Measurements from ENCODE around the gene SPON1.
"Not testable (repeated sequence)": the region's sequence is repeated elsewhere in the genome, so short reads cannot be mapped to it uniquely, and the experiment has no call there.

Gene SPON1

GRCh38 chr11:13986695-13987094 is 24.2 kb downstream of the SPON1 start:
- not testable (repeated sequence) for H3K9ac ChIP-seq (ENCODE audit: low read length); H3K4me1 ChIP-seq (ENCODE audit: control insufficient read depth, low read depth, low read length); H3K9me3 ChIP-seq (ENCODE audit: control insufficient read depth, low read depth, low read length); H3K36me3 ChIP-seq (ENCODE audit: control insufficient read depth, low read depth, low read length); H3K27ac ChIP-seq (ENCODE audit: low read length); H3K4me3 ChIP-seq (ENCODE audit: low read length); H3K27me3 ChIP-seq (ENCODE audit: control insufficient read depth, insufficient read depth, low read length)

GRCh38 chr11:13992158-13992856 is 29.8 kb downstream of the SPON1 start:
- not testable (repeated sequence) for H3K27ac ChIP-seq (ENCODE audit: low read length); H3K9ac ChIP-seq (ENCODE audit: low read length); H3K4me3 ChIP-seq (ENCODE audit: low read length); H3K9me3 ChIP-seq (ENCODE audit: control insufficient read depth, low read depth, low read length); H3K36me3 ChIP-seq (ENCODE audit: control insufficient read depth, low read depth, low read length); H3K27me3 ChIP-seq (ENCODE audit: control insufficient read depth, insufficient read depth, low read length); H3K4me1 ChIP-seq (ENCODE audit: control insufficient read depth, low read depth, low read length)

GRCh38 chr11:13993096-13993765 is 30.7 kb downstream of the SPON1 start:
- Histone ChIP-seq H3K27ac (ENCODE audit: low read length) (no peak overlapping the region), H3K4me3 (ENCODE audit: low read length) (no peak overlapping the region), H3K4me1 (ENCODE audit: control insufficient read depth, low read depth, low read length) (no peaks in the 10 kb centered on the region), H3K27me3 (ENCODE audit: control insufficient read depth, insufficient read depth, low read length) (no peaks in the 10 kb centered on the region), H3K9me3 (ENCODE audit: control insufficient read depth, low read depth, low read length) (no peaks in the 10 kb centered on the region), H3K9ac (ENCODE audit: low read length) (no peak overlapping the region), H3K36me3 (ENCODE audit: control insufficient read depth, low read depth, low read length) (no peaks in the 10 kb centered on the region)

GRCh38 chr11:13997881-13998280 is 35.4 kb downstream of the SPON1 start:
- H3K27me3 ChIP-seq (ENCODE audit: control insufficient read depth, insufficient read depth, low read length): no peaks in the 10 kb centered on the region

GRCh38 chr11:13999704-14000103 is 37.2 kb downstream of the SPON1 start:
- peaks cover 6% of the 10 kb centered on the region for H3K9me3 ChIP-seq (ENCODE audit: control insufficient read depth, low read depth, low read length)
- no peaks in the 10 kb centered on the region for H3K27me3 ChIP-seq (ENCODE audit: control insufficient read depth, insufficient read depth, low read length)
- H3K36me3 ChIP-seq (ENCODE audit: control insufficient read depth, low read depth, low read length): no peaks in the 10 kb centered on the region
- no peaks in the 10 kb centered on the region for H3K4me1 ChIP-seq (ENCODE audit: control insufficient read depth, low read depth, low read length)
- H3K4me3 ChIP-seq (ENCODE audit: low read length): no peak overlapping the region
- no peak overlapping the region for H3K9ac ChIP-seq (ENCODE audit: low read length)
- H3K27ac ChIP-seq (ENCODE audit: low read length): no peak overlapping the region

More at GRCh38 chr11:13997881-13998280, 35.4 kb downstream of the SPON1 start:
- Histone ChIP-seq H3K4me3 (ENCODE audit: low read length) (no peak overlapping the region), H3K36me3 (ENCODE audit: control insufficient read depth, low read depth, low read length) (no peaks in the 10 kb centered on the region), H3K27ac (ENCODE audit: low read length) (no peak overlapping the region), H3K4me1 (ENCODE audit: control insufficient read depth, low read depth, low read length) (no peaks in the 10 kb centered on the region), H3K9me3 (ENCODE audit: control insufficient read depth, low read depth, low read length) (peaks cover 6% of the 10 kb centered on the region), H3K9ac (ENCODE audit: low read length) (no peak overlapping the region)

GRCh38 chr11:14001597-14001996 is 39.1 kb downstream of the SPON1 start:
- no peak overlapping the region for H3K4me3 ChIP-seq (ENCODE audit: low read length)
- H3K36me3 ChIP-seq (ENCODE audit: control insufficient read depth, low read depth, low read length): no peaks in the 10 kb centered on the region
- H3K27ac ChIP-seq (ENCODE audit: low read length): no peak overlapping the region
- H3K9ac ChIP-seq (ENCODE audit: low read length): no peak overlapping the region
- no peaks in the 10 kb centered on the region for H3K27me3 ChIP-seq (ENCODE audit: control insufficient read depth, insufficient read depth, low read length)
- peaks cover 6% of the 10 kb centered on the region for H3K9me3 ChIP-seq (ENCODE audit: control insufficient read depth, low read depth, low read length)
- no peaks in the 10 kb centered on the region for H3K4me1 ChIP-seq (ENCODE audit: control insufficient read depth, low read depth, low read length)

- H3K4me1 ChIP-seq (ENCODE audit: control insufficient read depth, low read depth, low read length): no peaks in the 10 kb centered on the region
- H3K36me3 ChIP-seq (ENCODE audit: control insufficient read depth, low read depth, low read length): no peaks in the 10 kb centered on the region
- H3K9me3 ChIP-seq (ENCODE audit: control insufficient read depth, low read depth, low read length): no peaks in the 10 kb centered on the region
- H3K9ac ChIP-seq (ENCODE audit: low read length): no peak overlapping the region
- no peak overlapping the region for H3K27ac ChIP-seq (ENCODE audit: low read length)
- no peak overlapping the region for H3K4me3 ChIP-seq (ENCODE audit: low read length)
- no peaks in the 10 kb centered on the region for H3K27me3 ChIP-seq (ENCODE audit: control insufficient read depth, insufficient read depth, low read length)
Observed at GRCh38 chr11:14007566-14007965, 45.0 kb downstream of the SPON1 start.

GRCh38 chr11:14010665-14011064 is 48.1 kb downstream of the SPON1 start:
- Histone ChIP-seq H3K9me3 (ENCODE audit: control insufficient read depth, low read depth, low read length) (no peaks in the 10 kb centered on the region), H3K9ac (ENCODE audit: low read length) (no peak overlapping the region), H3K4me1 (ENCODE audit: control insufficient read depth, low read depth, low read length) (no peaks in the 10 kb centered on the region), H3K27ac (ENCODE audit: low read length) (no peak overlapping the region), H3K4me3 (ENCODE audit: low read length) (no peak overlapping the region), H3K36me3 (ENCODE audit: control insufficient read depth, low read depth, low read length) (no peaks in the 10 kb centered on the region), H3K27me3 (ENCODE audit: control insufficient read depth, insufficient read depth, low read length) (no peaks in the 10 kb centered on the region)

- Histone ChIP-seq H3K4me3 (ENCODE audit: low read length) (no peak overlapping the region), H3K27me3 (ENCODE audit: control insufficient read depth, insufficient read depth, low read length) (no peaks in the 10 kb centered on the region), H3K36me3 (ENCODE audit: control insufficient read depth, low read depth, low read length) (no peaks in the 10 kb centered on the region), H3K9ac (ENCODE audit: low read length) (no peak overlapping the region), H3K27ac (ENCODE audit: low read length) (no peak overlapping the region), H3K9me3 (ENCODE audit: control insufficient read depth, low read depth, low read length) (no peaks in the 10 kb centered on the region), H3K4me1 (ENCODE audit: control insufficient read depth, low read depth, low read length) (no peaks in the 10 kb centered on the region)
Observed at GRCh38 chr11:14012846-14013245, 50.3 kb downstream of the SPON1 start.

GRCh38 chr11:14015711-14016110 is 53.2 kb downstream of the SPON1 start:
- Histone ChIP-seq H3K4me3 (ENCODE audit: low read length) (no peak overlapping the region), H3K9ac (ENCODE audit: low read length) (no peak overlapping the region), H3K27me3 (ENCODE audit: control insufficient read depth, insufficient read depth, low read length) (no peaks in the 10 kb centered on the region), H3K9me3 (ENCODE audit: control insufficient read depth, low read depth, low read length) (no peaks in the 10 kb centered on the region), H3K4me1 (ENCODE audit: control insufficient read depth, low read depth, low read length) (no peaks in the 10 kb centered on the region), H3K27ac (ENCODE audit: low read length) (no peak overlapping the region), H3K36me3 (ENCODE audit: control insufficient read depth, low read depth, low read length) (no peaks in the 10 kb centered on the region)

GRCh38 chr11:14018441-14018840 is 55.9 kb downstream of the SPON1 start:
- Histone ChIP-seq H3K9ac (ENCODE audit: low read length) (no peak overlapping the region), H3K27me3 (ENCODE audit: control insufficient read depth, insufficient read depth, low read length) (no peaks in the 10 kb centered on the region), H3K36me3 (ENCODE audit: control insufficient read depth, low read depth, low read length) (no peaks in the 10 kb centered on the region), H3K4me3 (ENCODE audit: low read length) (no peak overlapping the region), H3K27ac (ENCODE audit: low read length) (no peak overlapping the region), H3K4me1 (ENCODE audit: control insufficient read depth, low read depth, low read length) (no peaks in the 10 kb centered on the region), H3K9me3 (ENCODE audit: control insufficient read depth, low read depth, low read length) (no peaks in the 10 kb centered on the region)

- Histone ChIP-seq H3K9ac (ENCODE audit: low read length) (no peak overlapping the region), H3K4me3 (ENCODE audit: low read length) (no peak overlapping the region), H3K4me1 (ENCODE audit: control insufficient read depth, low read depth, low read length) (no peaks in the 10 kb centered on the region), H3K27ac (ENCODE audit: low read length) (no peak overlapping the region), H3K36me3 (ENCODE audit: control insufficient read depth, low read depth, low read length) (no peaks in the 10 kb centered on the region), H3K9me3 (ENCODE audit: control insufficient read depth, low read depth, low read length) (no peaks in the 10 kb centered on the region), H3K27me3 (ENCODE audit: control insufficient read depth, insufficient read depth, low read length) (no peaks in the 10 kb centered on the region)
Observed at GRCh38 chr11:14021738-14022137, 59.2 kb downstream of the SPON1 start.
